ENCODE data around the gene NRXN3.

NRXN3 gene

DNA sequence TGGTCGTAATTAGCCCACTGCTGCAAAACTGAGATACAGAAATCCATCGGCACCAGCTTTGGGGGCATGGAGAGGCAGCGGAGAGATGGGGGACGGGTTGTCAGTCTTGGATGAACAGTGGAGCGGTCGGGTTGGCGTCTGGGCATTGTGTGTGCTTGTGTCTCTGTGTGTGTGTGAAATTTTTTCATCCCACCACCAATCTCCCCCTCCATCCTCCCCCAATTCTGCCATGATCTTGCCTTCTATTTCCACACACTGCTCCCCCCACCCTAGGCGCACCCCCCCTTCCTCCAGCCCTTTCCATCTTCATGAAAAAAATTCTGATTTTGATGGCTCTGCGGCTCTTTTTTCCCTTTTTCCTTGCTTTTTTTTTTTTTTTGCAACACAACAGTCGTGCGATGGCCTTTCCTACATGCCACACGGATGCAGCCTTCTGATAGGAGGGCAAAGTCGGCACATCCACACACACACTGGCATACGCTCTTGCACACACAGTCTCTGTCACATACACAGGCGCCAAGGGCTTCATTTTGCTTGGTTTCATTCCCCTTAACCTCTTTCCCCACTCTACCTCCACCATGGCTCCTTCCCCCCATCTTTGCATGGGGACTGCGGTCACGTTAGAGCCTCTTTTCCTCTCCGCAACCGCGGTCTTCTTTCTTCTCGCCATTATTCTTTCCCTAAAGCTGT, 3.3 kb downstream of the NRXN3 start:
- DNase-seq (ENCODE audit: low spot score), result no peak
- TF ChIP-seq, protein P1, sequence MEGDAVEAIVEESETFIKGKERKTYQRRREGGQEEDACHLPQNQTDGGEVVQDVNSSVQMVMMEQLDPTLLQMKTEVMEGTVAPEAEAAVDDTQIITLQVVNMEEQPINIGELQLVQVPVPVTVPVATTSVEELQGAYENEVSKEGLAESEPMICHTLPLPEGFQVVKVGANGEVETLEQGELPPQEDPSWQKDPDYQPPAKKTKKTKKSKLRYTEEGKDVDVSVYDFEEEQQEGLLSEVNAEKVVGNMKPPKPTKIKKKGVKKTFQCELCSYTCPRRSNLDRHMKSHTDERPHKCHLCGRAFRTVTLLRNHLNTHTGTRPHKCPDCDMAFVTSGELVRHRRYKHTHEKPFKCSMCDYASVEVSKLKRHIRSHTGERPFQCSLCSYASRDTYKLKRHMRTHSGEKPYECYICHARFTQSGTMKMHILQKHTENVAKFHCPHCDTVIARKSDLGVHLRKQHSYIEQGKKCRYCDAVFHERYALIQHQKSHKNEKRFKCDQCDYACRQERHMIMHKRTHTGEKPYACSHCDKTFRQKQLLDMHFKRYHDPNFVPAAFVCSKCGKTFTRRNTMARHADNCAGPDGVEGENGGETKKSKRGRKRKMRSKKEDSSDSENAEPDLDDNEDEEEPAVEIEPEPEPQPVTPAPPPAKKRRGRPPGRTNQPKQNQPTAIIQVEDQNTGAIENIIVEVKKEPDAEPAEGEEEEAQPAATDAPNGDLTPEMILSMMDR (IDR thresholded peaks at IDR 0.05; ENCODE audit: extremely low read depth, missing control alignments), result no peak

DNA sequence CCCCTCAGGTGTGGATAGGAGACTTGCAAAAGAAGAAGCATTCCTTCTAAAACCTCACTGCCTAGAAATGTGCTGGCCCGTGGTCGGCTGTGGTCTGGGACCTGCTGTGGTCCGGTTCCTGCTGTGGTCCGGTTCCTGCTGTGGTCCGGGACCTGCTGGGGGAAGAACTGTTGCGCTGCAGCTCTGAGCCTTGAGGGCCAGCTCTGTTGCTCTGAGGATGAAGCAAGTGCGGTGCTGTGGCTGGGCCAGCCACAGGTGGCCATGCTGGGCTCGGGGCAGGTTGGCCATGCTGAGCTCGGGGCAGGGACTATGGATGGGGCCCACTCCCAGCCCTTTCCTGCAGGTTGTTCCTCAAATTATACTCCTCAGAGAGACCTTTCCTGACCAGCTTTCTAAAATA, 5.2 kb downstream of the NRXN3 start:
- TF ChIP-seq, protein P1 (IDR thresholded peaks at IDR 0.05; ENCODE audit: extremely low read depth, missing control alignments), result no peak
- no peak for DNase-seq (ENCODE audit: low spot score)

DNA sequence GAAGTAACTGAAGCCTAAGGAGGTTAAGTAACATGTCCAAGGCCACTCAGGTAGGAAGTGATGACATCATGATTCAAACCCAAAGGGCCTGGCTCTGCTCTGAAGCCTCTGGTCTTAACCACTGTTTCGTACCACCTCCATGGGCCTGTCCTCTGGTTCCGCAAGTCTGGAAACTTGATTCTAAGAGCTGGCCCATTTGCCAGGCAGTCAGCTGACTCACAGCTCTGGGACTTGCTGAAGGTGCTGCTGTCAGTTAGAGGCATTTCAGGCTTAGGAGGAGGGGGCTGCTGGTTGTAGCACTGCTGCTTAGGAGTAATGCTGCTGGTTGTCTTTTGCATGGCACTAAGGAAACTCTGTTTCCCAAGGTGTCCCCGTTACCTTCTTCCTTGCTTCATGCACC, 7.9 kb downstream of the NRXN3 start:
- DNase-seq (ENCODE audit: low spot score), result no peak
- TF ChIP-seq, protein P1 (IDR thresholded peaks at IDR 0.05; ENCODE audit: extremely low read depth, missing control alignments), result no peak

DNA sequence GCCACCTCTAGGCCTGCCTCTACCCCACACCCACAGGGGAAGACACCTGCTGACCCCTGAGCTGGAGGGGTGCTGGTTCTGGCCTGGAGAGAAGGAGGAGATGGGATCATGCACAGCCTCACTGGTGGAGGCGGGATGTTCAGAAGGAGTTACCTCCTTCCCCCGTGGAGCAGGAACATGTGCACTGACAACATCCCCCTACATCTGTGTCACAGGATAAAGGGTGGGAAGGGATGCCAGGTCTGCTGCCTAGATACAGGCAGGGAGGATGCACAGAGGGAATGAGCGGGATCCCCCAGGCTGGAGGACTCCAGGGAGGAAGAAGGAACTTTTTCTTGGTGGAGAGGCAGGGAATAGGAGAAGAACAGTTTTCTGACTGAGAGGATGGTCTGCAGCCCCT, 8.8 kb downstream of the NRXN3 start:
- DNase-seq (ENCODE audit: low spot score), result no peak
- TF ChIP-seq, protein P1 (IDR thresholded peaks at IDR 0.05; ENCODE audit: extremely low read depth, missing control alignments), result no peak

DNA sequence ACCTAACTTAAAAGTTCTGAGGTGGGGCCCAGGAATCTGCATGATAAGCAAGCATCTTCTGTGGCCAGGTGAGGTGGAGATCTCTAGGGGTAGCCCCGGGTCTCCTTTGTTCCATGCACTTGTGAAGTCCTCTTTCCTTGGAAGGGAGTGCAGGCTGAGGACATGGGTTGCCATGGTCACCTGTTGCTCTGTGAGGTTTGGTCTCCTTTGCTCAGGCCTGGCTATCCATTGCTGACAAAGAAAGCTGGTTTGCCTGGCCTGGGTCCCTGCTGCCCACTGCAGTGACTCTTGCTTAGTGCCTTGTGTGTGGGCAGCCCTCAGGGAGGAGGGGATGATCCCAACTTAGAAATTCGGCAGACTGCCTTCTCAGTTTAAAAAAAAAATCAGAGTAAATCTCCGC, 11.1 kb downstream of the NRXN3 start:
- no peak for DNase-seq (ENCODE audit: low spot score)
- TF ChIP-seq, protein P1 (IDR thresholded peaks at IDR 0.05; ENCODE audit: extremely low read depth, missing control alignments), result no peak

DNA sequence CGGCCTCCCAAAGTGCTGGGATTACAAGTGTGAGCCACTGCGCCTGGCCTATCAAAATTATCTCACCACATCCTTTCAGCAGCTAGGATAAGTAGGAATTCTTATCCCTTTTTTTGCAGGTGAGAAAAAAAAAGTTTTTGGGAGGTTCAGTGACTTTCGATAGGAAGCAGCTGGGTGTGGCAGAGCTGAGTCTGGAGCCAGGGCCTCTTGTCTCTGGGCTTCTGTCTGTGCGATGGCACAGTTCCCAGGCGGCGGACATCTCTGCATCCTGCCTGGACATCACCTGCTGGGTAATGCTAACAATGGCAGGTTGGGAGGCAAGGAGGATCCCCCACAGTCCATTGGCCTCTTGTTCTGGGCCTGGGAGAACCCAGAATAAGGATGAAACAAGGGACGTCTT, 12.5 kb downstream of the NRXN3 start:
- DNase-seq (ENCODE audit: low spot score), result no peak
- TF ChIP-seq, protein P1 (IDR thresholded peaks at IDR 0.05; ENCODE audit: extremely low read depth, missing control alignments), result no peak

DNA sequence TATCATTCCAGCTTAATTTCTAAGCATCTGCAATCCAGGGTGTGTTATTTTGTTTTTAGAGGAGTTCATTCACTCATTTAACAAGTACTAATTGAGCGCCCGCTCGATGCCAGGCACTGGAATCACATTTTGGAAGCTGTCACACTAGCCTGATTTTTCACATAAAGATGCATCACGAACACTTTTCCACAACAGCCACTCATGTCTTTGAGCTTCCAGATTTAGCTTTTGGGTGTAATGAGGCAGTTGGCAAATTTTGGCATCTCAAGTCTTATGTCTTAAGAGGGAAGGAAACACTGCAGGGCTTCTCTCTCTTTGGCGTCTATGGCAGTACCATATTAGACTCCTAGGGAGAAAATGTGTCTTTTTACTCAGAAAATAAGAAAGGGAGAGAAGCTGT, 14.0 kb downstream of the NRXN3 start:
- TF ChIP-seq, protein P1 (IDR thresholded peaks at IDR 0.05; ENCODE audit: extremely low read depth, missing control alignments), result no peak
- no peak for DNase-seq (ENCODE audit: low spot score)

Measured in GM20000 (cell line).